ENCODE measurements around the gene DCANP1.
"Not testable (repeated sequence)": the region's sequence is repeated elsewhere in the genome, so short reads cannot be mapped to it uniquely, and the experiment has no call there.

The DCANP1 gene

GRCh38 chr5:135447298-135447929 lies at the start of gene DCANP1:
TSS of gene DCANP1 (minus strand) at chr5:135447348. CDS start at chr5:135447108, 240 bp downstream.
- H3K27ac Mint-ChIP-seq, result no peak within 1 kb of the TSS
- DNase-seq, result no peak
- no peak within 1 kb of the TSS for H3K4me3 Mint-ChIP-seq
- H3K4me1 Mint-ChIP-seq, result no peaks in the 10 kb centered on the region
- H3K27me3 Mint-ChIP-seq, result peaks cover 4% of the 10 kb centered on the region
- no peak for ATAC-seq
- H3K9me3 Mint-ChIP-seq, result no peaks in the 10 kb centered on the region

- ATAC-seq, DNase-seq, H3K27ac Mint-ChIP-seq, H3K4me1 Mint-ChIP-seq, H3K4me3 Mint-ChIP-seq, H3K9me3 Mint-ChIP-seq: not testable (repeated sequence)
- H3K27me3 Mint-ChIP-seq, result peaks cover 61% of the 10 kb centered on the region
Measured at GRCh38 chr5:135495531-135495930, 48.4 kb upstream of the DCANP1 start.

GRCh38 chr5:135494196-135494595 lies 47.0 kb upstream of the DCANP1 start:
- no peak for ATAC-seq
- H3K4me3 Mint-ChIP-seq, result no peak overlapping the region
- no peak overlapping the region for H3K27ac Mint-ChIP-seq
- peaks cover 74% of the 10 kb centered on the region for H3K27me3 Mint-ChIP-seq
- DNase-seq, result no peak
- no peaks in the 10 kb centered on the region for H3K9me3 Mint-ChIP-seq
- H3K4me1 Mint-ChIP-seq, result peaks cover 21% of the 10 kb centered on the region

GRCh38 chr5:135493406-135494180 lies 46.4 kb upstream of the DCANP1 start:
- no peak overlapping the region for H3K4me3 Mint-ChIP-seq
- DNase-seq, result no peak
- peaks cover 74% of the 10 kb centered on the region for H3K27me3 Mint-ChIP-seq
- no peak overlapping the region for H3K27ac Mint-ChIP-seq
- peaks cover 27% of the 10 kb centered on the region for H3K4me1 Mint-ChIP-seq
- ATAC-seq, result peak; percentile 22
- H3K9me3 Mint-ChIP-seq, result no peaks in the 10 kb centered on the region

- no peak for DNase-seq
- Mint-ChIP-seq H3K9me3 (no peaks in the 10 kb centered on the region), H3K4me3 (no peak overlapping the region), H3K27me3 (peaks cover 85% of the 10 kb centered on the region), H3K27ac (no peak overlapping the region), H3K4me1 (peaks cover 35% of the 10 kb centered on the region)
- ATAC-seq, result no peak
Measured at GRCh38 chr5:135492319-135492626, 45.1 kb upstream of the DCANP1 start.

- DNase-seq (no peak), ATAC-seq (no peak)
Measured at GRCh38 chr5:135491552-135492318, 44.6 kb upstream of the DCANP1 start.

GRCh38 chr5:135491038-135491551 lies 43.9 kb upstream of the DCANP1 start:
- Mint-ChIP-seq H3K27me3 (peaks cover 97% of the 10 kb centered on the region), H3K9me3 (no peaks in the 10 kb centered on the region), H3K4me3 (no peak overlapping the region), H3K27ac (no peak overlapping the region), H3K4me1 (peaks cover 35% of the 10 kb centered on the region)
- ATAC-seq (no peak), DNase-seq (no peak)

More at GRCh38 chr5:135491552-135492318, 44.6 kb upstream of the DCANP1 start:
- peaks cover 90% of the 10 kb centered on the region for H3K27me3 Mint-ChIP-seq
- H3K4me3 Mint-ChIP-seq, result no peak overlapping the region
- H3K27ac Mint-ChIP-seq, result no peak overlapping the region
- no peaks in the 10 kb centered on the region for H3K9me3 Mint-ChIP-seq
- peaks cover 35% of the 10 kb centered on the region for H3K4me1 Mint-ChIP-seq

- Mint-ChIP-seq H3K27ac (peak overlapping the region in 1 of 2 donors; percentile 83), H3K9me3 (no peaks in the 10 kb centered on the region), H3K27me3 (peaks cover 100% of the 10 kb centered on the region), H3K4me1 (peaks cover 35% of the 10 kb centered on the region), H3K4me3 (peak overlapping the region in 1 of 2 donors; percentile 7)
- ATAC-seq, result no peak
- DNase-seq, result peak in 1 of 2 donors; percentile 5
Measured at GRCh38 chr5:135490245-135491037, 43.3 kb upstream of the DCANP1 start.

GRCh38 chr5:135489466-135490244 lies 42.5 kb upstream of the DCANP1 start:
- H3K27me3 Mint-ChIP-seq, result peaks cover 97% of the 10 kb centered on the region
- peak overlapping the region in 1 of 2 donors; percentile 61 for H3K4me3 Mint-ChIP-seq
- H3K9me3 Mint-ChIP-seq, result no peaks in the 10 kb centered on the region
- H3K27ac Mint-ChIP-seq, result no peak overlapping the region
- ATAC-seq (no peak), DNase-seq (no peak)
- peaks cover 35% of the 10 kb centered on the region for H3K4me1 Mint-ChIP-seq

- no peak overlapping the region for H3K27ac Mint-ChIP-seq
- ATAC-seq (no peak), DNase-seq (no peak)
- no peaks in the 10 kb centered on the region for H3K9me3 Mint-ChIP-seq
- no peak overlapping the region for H3K4me3 Mint-ChIP-seq
- H3K4me1 Mint-ChIP-seq, result peaks cover 35% of the 10 kb centered on the region
- peaks cover 91% of the 10 kb centered on the region for H3K27me3 Mint-ChIP-seq
Measured at GRCh38 chr5:135488727-135489465, 41.7 kb upstream of the DCANP1 start.

- DNase-seq (no peak), ATAC-seq (no peak)
- peaks cover 35% of the 10 kb centered on the region for H3K4me1 Mint-ChIP-seq
- H3K9me3 Mint-ChIP-seq, result no peaks in the 10 kb centered on the region
- peaks cover 81% of the 10 kb centered on the region for H3K27me3 Mint-ChIP-seq
- no peak overlapping the region for H3K27ac Mint-ChIP-seq
- H3K4me3 Mint-ChIP-seq, result no peak overlapping the region
Measured at GRCh38 chr5:135487839-135488514, 40.8 kb upstream of the DCANP1 start.

GRCh38 chr5:135487037-135487395 lies 39.9 kb upstream of the DCANP1 start:
- Mint-ChIP-seq H3K27me3 (peaks cover 72% of the 10 kb centered on the region), H3K27ac (no peak overlapping the region), H3K4me1 (peaks cover 35% of the 10 kb centered on the region), H3K9me3 (no peaks in the 10 kb centered on the region), H3K4me3 (no peak overlapping the region)
- DNase-seq, result no peak
- ATAC-seq, result no peak

GRCh38 chr5:135486131-135487036 lies 39.2 kb upstream of the DCANP1 start:
- no peak overlapping the region for H3K4me3 Mint-ChIP-seq
- no peak for ATAC-seq
- no peaks in the 10 kb centered on the region for H3K9me3 Mint-ChIP-seq
- H3K27ac Mint-ChIP-seq, result no peak overlapping the region
- no peak for DNase-seq
- H3K27me3 Mint-ChIP-seq, result peaks cover 65% of the 10 kb centered on the region
- peaks cover 35% of the 10 kb centered on the region for H3K4me1 Mint-ChIP-seq
